Hematopoietic multipotent progenitor cell (in vitro differentiated cells): ENCODE results near the gene NUDT8. TPM values are rescaled to one million over a fixed set of nuclear protein-coding genes. Genes with fewer than 3 reads are reported as not detected.
A peak's percentile ranks its signal among the peaks of the same experiment; 100 is the strongest.
"Not testable (repeated sequence)": the region's sequence is repeated elsewhere in the genome, so short reads cannot be mapped to it uniquely, and the experiment has no call there.

ENCODE experiments used
- DNase-seq, 3 donors: peaks; one replicate each; pipeline ENCODE4 v3.0.0-alpha.2; 2011 to 2015; ENCODE audit warnings: low read depth in 2 of 3, low spot score in 2 of 3
- total RNA-seq: library from RNA; depleted of rRNA; stranded (reverse); fragments of >200 nt; gene quantifications from one replicate; pipeline ENCODE4 v1.2.3, GENCODE V29; 2012

The NUDT8 gene
- total RNA-seq, 1 donor, result 19.9 TPM

DNA sequence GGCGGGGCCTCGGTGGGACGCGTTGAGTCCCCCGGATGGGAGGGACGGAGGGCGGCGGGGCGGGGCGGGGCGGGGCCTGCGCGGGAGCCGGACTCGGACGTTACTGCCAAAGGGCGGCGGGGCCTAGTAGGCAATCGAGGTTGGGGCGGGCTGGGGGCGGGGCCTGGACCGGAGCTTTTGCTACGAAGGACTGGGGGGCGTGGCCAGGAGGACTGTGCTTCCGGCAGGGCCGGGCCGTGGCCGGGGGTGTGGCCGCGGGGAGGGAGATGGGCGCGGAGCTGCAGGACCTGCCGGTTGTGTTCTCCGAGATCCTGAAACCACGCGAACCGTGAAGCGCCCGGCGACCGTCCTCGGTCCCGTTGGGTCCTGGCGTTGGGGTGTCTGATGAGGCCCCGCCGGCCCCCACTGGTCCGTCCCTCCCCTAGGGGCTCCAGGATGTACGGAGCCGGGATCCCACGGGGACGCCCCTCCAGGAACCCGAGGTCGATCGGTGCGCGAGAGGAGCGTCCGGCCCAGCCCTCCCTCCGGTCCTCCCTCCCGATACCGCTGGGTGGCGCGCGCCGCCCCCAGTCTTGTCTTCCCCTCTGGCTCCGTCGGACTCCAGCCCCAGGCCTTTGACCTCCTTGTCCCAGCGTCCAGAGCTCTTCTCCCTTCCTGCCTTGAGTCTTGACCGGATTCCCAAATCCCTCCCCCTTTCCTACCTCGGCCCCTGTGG, 648 bp upstream of the NUDT8 start:
- DNase-seq, result peak; percentile 84 to 98 (median 97)

DNA sequence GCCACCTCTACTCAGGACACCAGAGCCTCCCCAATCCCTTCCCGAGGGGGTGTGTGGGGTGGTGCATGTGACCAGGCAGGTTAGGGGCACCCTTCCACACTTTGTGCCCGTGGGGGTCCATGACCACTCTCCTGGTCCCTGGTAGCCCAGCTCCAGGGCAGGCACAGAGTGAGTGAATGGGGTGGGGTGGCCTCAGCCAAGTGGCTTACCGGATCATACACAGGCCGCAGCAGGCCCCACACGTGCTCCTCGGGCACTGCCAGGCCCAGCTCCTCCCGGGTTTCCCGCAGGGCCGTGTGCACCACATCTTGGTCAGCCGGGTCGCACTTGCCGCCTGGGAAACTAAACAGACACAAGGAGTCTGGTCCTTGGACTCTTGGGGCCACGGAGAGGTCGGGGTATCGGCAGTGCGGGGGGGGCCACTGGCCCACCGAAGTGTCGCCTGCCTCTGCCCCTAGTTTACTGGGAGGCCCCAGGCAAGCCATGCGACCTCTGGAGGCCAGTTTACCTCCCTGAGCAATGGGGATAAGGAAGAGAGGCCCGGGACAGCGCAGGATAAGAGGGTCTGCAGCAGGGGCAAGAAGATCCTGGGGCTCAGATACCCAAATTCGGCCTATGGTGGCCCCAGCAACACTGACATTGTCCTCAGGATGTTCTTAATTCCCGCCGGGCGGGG, 889 bp downstream of the NUDT8 start:
- no peak for DNase-seq

DNA sequence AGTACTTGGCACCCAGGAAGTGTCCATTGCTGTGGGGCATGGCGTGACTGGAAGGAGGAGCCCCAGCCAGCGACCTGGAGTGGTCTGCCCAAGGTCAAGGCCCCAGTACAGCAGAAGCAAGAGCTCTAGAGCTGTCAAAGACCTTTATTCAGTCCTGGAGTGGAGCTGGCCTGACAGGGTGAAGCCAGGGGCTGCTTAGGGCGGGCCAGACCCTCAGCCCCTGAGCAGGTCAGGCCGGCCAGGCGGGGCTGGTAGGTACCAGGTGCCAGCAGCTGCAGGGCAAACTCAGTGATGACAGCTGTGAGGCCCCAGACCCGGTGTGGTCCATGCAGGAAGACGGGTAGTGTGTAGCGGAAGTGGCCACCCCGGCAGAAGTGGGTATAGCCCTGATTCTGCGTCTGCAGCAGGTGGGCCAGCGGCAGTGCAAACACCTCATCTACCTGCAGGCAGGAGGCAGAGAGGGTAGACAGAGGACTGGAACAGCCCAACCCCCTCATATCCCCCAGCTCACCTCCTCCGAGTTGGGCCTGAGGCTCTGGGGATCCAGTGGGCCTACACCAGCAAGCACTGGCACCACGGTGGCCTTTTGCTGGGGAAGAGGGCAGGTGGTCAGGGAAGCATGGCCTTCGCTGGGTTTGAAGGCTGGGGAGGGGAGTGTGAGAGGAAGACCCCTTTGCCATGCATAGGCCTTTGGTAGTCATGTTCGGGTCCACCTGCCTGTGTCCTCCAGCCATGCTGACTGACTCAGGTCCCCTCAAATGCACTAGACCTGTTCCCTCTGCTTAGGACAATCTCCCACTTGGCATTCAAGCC, 1.7 kb downstream of the NUDT8 start:
- DNase-seq, result no peak

DNA sequence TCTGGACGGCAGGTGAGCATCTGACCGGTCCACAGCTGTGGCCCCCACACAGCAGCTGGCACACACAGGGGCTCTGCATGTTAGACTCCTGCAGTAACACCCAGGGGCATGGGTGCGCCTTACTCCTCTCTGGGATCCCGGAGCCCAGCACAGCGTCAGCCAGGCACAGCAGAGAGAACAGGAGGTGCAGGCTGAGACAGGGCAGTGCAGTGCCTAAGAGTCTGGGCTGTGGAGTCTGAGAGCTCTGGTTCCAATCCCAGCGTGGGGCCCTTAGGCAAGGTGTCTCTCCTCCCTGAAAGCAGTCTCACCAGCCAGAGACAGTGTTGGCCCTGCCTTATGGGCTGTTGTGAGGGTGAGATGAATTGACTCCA, 2.3 kb downstream of the NUDT8 start:
- DNase-seq, result no peak

DNA sequence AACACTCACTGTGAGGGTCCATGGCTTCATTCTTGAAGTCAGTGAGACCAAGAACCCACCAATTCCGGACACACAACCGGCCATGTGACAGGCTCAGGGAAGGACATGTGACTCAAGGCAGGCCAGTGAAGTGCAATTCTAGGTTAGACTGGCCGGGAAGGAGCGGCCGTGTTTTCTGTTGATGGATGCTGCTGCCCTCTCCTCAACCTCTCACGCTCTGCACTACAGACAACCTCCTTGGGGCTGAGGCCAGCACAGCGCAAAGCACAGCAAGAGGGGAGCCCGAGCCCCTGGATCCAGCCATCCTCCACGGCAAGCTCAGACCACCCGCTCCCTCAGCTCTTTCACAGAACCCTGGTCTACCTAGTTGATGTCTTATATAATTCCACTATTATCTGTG, 2.8 kb downstream of the NUDT8 start:
- no peak for DNase-seq

DNA sequence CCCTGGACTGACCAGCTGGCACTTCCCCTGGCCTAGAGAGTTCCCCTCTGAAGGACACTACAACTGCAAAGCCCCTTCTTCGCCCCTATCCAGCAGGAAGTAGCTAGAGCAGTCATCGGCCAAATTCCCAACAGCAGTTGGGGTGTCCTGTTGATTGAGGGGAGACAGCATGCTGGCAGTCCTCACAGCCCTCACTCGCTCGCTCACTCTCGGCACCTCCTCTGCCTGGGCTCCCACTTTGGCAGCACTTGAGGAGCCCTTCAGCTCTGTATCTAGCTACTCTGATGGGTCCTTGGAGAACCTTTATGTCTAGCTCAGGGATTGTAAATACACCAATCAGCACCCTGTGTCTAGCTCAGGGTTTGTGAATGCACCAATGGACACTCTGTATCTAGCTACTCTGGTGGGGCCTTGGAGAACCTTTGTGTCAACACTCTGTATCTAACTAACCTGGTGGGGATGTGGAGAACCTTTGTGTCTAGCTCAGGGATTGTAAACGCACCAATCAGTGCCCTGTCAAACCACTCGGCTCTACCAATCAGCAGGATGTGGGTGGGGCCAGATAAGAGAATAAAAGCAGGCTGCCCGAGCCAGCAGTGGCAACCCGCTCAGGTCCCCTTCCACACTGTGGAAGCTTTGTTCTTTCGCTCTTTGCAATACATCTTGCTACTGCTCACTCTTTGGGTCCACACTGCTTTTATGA, 3.5 kb downstream of the NUDT8 start:
- not testable (repeated sequence) for DNase-seq

DNA sequence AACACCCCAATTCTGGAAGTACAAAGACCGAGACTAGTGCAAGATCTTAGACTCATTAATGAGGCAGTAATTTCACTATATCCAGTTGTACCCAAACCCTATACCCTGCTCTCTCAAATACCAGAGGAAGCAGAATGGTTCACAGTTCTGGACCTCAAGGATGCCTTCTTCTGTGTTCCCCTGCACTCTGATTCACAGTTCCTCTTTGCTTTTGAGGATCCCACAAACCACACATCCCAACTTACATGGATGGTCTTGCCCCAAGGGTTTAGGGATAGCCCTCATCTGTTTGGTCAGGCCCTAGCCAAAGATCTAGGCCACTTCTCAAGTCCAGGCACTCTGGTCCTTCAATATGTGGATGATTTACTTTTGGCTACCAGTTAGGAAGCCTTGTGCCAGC, 5.9 kb downstream of the NUDT8 start:
- not testable (repeated sequence) for DNase-seq

DNA sequence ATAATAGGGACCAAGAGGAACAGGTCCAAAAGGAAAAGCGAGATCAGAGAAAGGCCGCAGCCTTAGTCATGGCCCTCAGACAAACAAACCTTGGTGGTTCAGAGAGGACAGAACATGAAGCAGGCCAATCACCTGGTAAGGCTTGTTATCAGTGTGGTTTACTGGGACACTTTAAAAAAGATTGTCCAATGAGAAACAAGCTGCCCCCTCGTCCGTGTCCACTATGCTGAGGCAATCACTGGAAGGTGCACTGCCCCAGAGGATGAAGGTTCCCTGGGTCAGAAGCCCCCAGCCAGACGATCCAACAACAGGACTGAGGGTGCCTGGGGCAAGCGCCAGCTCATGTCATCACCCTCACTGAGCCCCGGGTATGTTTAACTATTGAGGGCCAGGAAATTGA, 6.8 kb downstream of the NUDT8 start:
- DNase-seq, result not testable (repeated sequence)

DNA sequence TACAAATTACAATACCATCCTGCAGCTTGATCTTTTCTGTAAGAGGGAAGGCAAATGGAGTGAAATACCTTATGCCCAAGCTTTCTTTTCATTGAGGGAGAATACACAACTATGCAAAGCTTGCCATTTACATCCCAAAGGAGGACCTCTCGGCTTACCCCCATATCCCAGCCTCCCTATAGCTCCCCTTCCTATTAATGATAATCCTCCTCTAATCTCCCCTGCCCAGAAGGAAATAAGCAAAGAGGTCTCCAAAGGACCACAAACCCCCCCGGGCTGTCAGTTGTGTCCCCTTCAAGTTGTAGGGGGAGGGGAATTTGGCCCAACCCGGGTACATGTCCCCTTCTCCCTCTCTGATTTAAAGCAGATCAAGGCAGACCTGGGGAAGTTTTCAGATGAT, 7.8 kb downstream of the NUDT8 start:
- DNase-seq, result not testable (repeated sequence)

DNA sequence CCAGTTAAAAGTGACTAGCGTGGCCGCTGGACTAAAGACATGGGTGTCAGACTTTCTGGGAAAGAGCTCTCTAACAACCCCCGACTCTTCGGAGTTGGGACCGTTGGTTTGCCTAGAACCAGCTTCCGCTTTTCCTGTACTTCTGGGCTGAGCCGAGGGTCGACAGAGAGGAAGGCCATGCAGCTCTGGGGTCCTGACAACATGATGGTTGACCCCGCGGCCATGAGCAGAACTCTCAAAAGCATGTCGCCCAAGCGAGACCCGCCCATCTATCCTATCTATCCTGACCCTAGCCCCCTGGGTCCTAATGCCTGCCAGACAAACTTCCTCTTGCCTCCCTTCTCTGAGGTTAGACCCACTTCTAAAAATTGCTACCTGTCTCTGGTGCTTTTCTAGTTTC, 9.1 kb downstream of the NUDT8 start:
- DNase-seq, result not testable (repeated sequence)

DNA sequence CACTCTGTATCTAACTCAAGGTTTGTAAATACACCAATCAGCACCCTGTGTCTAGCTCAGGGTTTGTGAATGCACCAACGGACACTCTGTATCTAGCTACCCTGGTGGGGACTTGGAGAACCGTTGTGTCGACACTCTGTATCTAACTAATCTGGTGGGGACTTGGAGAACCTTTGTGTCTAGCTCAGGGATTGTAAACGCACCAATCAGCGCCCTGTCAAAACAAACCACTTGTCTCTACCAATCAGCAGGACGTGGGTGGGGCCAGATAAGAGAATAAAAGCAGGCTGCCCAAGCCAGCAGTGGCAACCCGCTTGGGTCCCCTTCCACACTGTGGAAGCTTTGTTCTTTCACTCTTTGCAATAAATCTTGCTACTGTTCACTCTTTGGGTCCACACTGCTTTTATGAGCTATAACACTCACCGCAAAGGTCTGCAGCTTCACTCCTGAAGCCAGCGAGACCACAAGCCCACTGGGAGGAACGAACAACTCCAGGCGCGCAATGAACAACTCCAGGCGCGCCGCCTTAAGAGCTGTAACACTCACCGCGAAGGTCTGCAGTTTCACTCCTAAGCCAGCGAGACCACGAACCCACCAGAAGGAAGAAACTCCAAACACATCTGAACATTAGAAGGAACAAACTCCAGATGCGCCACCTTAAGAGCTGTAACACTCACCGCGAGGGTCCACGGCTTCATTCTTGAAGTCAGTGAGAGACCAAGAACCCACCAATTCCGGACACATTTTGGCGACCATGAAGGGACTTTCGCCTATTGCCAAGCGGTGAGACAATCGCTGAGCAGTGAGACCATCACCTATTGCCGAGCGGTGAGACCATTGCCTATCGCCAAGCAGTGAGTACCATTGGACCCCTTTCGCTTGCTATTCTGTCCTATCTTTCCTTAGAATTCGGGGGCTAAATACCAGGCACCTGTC, 9.8 kb downstream of the NUDT8 start:
- DNase-seq, result not testable (repeated sequence)

DNA sequence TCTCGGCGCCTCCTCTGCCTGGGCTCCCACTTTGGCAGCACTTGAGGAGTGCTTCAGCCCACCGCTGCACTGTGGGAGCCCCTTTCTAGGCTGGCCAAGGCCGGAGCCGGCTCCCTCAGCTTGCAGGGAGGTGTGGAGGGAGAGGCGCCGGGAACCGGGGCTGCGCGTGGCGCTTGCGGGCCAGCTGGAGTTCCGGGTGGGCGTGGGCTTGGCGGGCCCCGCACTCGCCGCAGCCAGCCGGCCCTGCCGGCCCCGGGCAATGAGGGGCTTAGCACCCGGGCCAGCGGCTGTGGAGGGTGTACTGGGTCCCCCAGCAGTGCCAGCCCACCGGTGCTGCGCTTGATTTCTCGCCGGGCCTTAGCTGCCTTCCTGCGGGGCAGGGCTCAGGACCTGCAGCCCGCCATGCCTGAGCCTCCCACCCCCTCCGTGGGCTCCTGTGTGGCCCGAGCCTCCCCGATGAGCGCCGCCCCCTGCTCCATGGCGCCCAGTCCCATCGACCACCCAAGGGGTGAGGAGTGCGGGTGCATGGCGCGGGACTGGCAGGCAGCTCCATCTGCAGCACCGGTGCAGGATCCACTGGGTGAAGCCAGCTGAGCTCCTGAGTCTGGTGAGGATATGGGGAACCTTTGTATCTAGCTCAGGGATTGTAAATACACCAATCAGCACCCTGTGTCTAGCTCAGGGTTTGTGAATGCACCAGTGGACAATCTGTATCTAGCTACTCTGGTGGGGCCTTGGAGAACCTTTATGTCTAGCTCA, 10.7 kb downstream of the NUDT8 start:
- DNase-seq, result not testable (repeated sequence)

DNA sequence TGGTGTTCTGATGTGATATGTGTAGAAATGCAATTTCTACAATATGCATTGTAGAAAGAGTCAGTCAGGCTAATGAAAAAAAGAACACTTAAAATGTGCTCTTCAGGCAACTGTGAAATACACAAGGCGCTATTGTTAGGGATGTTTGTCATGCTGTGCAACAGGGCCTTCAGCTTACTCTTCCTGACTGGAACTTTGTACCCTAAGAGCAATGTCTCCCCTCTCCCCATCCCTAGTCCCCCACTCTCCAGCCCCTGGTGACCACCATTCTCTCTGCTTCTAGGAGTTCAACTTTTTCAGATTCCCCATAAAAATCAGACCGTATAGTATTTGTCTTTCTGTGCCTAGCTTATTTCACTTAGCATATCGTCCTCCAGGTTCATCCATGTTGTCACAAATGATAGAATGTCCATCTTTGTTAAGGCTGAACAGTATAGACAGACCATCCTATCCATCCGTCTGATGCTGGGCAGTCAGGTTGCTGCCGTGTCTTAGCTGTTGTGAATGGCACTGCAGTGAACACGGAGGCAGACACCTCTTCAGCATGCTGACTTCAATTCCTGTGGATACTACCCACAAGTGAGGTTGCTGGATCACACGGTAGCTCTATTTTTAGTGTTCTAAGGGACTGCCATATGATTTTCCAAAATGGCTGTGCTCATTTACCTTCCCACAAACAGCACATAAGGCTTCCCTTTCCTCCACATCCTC, 12.3 kb downstream of the NUDT8 start:
- no peak for DNase-seq

DNA sequence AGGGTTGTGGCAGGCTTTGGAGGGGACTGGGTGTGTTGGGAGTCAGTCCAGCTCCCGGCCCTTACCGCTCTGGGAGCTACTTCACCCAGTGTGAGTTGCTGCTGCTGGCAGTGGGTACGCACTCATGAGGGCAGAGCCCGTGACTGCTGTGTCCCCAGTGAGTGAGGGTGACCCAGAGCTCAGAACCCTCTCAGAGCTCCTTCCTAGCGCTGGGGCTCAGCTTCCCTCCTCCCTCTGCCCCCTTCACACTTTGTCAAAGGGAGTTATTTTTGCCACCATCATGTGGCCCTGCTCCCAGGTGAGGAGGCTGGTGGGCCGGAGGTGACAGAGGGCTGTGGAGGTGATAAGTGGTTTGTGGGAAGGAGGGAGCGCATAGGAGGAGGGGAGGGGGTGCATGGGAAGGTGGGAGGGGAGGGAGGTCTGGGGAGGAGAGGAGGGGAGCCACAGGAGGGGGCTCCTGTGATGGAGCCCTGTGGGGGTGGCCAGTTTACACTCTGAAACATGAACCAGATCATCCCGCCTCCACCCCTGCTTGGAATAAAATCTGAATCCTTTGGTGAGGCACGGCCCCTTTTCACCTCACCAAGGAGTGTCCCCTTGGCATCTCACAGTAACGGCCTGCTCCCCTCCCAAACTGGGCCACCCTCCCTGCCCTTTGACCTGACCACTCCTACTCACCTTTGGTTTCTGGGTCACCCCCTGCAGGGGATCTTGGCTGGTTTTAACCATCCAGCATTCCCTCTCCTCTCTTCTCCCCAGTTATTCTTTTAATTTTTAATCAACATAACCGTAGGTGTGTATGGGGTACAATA, 13.1 kb downstream of the NUDT8 start:
- no peak for DNase-seq

DNA sequence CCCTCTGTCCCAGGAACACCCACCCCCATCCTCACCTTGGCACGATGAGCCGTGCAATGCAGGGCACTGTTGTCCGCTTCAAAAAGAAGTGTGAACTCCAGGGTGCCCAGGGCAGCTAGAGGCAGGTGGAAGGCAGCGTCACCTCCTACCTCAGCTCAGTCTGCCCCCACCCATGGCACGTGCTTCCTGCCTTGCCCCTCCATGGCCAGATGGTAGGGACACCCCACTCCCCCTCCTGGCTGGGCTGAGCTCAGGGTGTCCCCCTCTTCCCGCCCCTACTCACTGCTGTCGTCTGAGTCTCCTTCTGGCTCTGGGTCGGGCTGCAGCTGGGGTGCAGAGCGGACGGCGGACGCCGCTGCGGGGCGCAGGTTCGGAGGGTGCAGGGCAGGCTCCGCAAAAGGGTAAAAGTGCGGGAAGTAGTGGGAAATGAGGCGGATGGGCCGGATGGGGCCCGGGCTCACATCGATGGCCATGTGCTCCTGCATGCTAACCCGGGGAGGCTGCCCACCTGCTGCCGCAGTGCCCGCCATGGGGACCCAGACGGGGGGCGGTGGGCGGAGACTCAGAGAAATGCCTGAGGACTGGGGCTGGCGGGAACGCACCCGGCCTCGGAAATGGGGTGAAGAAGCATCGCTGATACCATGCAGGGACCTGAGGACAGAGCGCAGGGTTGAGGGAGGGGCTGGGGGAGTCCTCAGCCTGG, 13.9 kb downstream of the NUDT8 start:
- peak in 1 of 3 donors; percentile 37 for DNase-seq

DNA sequence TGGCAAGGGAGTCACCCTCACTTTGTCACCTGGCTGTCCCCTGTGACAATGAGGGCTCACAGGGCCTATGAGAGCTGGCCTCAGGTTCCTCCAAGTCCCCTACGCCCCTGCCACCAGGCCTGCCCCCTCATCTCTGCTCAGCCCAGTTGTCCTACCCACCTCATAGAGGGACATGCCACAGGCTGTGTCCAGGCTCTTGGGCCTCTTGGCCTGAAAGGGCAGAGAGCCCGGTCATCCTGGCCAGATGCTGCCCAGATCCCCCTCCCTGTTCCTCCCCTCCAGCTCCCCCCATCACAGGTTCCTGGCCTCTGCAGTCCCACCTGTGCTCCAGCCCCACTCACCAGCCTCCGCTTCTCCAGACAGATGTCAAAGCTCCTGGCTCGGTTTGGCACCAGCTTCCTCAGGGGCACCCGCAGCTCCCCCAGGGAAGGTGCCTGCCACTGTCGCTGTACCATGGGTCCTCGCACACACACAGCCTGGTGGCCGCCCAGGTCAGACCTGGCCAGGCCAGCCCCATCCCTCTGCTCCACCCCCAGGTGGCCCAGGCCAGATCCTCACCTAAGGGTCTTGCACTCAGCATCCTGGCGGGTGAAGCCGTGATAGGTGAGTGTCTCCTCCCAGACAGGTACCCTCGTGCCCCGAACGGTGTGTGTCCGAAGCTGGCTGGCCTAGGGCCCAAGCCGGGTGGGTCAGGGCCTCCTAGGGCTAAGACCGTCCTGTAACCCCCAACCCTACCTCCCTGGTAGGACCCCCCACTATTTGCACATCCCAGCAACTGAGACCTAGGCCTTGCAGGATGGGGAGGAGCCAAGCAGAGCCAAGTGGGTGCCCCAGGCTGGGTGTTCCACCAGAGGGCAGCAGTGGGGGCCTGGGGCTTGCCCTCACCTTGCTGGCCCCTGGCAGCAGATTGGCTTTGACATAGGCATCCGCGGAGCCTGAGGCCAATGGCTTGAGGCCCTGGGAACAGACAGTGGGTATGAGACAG, 14.7 kb downstream of the NUDT8 start:
- DNase-seq, result peak in 2 of 3 donors; percentile 46 to 58
